NCI-H748 (cell line): Measurements from ENCODE around the gene NYAP1.

Source experiments
- DNase-seq: peaks from one replicate; lab custom pipeline; 2025; ENCODE audit not compliant: unreplicated experiment; lab: John Stamatoyannopoulos, UW

The NYAP1 gene

GRCh38 chr7:100456562-100456961 lies 27.2 kb upstream of the NYAP1 start:
- no peak for DNase-seq

- DNase-seq = no peak
Observed at GRCh38 chr7:100457033-100457432, 26.7 kb upstream of the NYAP1 start.

- no peak for DNase-seq
Observed at GRCh38 chr7:100464210-100464660, 19.5 kb upstream of the NYAP1 start, which contains the start of gene SPACDR. TSS of gene SPACDR (minus strand) at chr7:100464260. CDS start at chr7:100464025, 235 bp downstream.

GRCh38 chr7:100464791-100465190 lies 18.9 kb upstream of the NYAP1 start:
- DNase-seq = no peak

GRCh38 chr7:100465299-100465698 lies 18.4 kb upstream of the NYAP1 start:
- DNase-seq = no peak

GRCh38 chr7:100465702-100466311 lies 17.9 kb upstream of the NYAP1 start:
- peak; percentile 70 for DNase-seq

- no peak for DNase-seq
Observed at GRCh38 chr7:100466653-100467605, 16.8 kb upstream of the NYAP1 start.

GRCh38 chr7:100467638-100468373 lies 15.9 kb upstream of the NYAP1 start:
- DNase-seq = no peak

GRCh38 chr7:100469227-100470044 lies 14.3 kb upstream of the NYAP1 start:
- DNase-seq = peak; percentile 74

GRCh38 chr7:100471021-100471420 lies 12.7 kb upstream of the NYAP1 start:
- no peak for DNase-seq

- DNase-seq = no peak
Observed at GRCh38 chr7:100472121-100472851, 11.4 kb upstream of the NYAP1 start.

GRCh38 chr7:100472854-100473499 lies 10.8 kb upstream of the NYAP1 start:
- no peak for DNase-seq

- no peak for DNase-seq
Observed at GRCh38 chr7:100475549-100475948, 8.2 kb upstream of the NYAP1 start.

- DNase-seq = no peak
Observed at GRCh38 chr7:100476101-100476780, 7.5 kb upstream of the NYAP1 start.

GRCh38 chr7:100476903-100477870 lies 6.5 kb upstream of the NYAP1 start:
- DNase-seq = no peak

- no peak for DNase-seq
Observed at GRCh38 chr7:100477871-100478267, 5.9 kb upstream of the NYAP1 start.

GRCh38 chr7:100478958-100479660 lies 4.6 kb upstream of the NYAP1 start, which contains the start of gene TSC22D4:
TSS of gene TSC22D4 (minus strand) at chr7:100479214. CDS start at chr7:100478038, 1,176 bp downstream.
- DNase-seq = peak; percentile 86
